SK-N-SH (cell line): ENCODE results near the gene LIN7C. TPM values are rescaled to one million over a fixed set of nuclear protein-coding genes. Genes with fewer than 3 reads are reported as not detected.

Source experiments
- CTCF ChIA-PET: fragments of 300-600, 350-600 bp; formaldehyde crosslinking; extraction: SDS; loops from one replicate; lab custom pipeline; 2021; lab: Yijun Ruan, JAX
- POLR2A ChIA-PET: fragments of 350-600 bp; sonication (Branson Sonifier 250); formaldehyde crosslinking; extraction: SDS; loops from one replicate; lab custom pipeline; 2020; ENCODE audit warnings: antibody characterized with exemption, inconsistent platforms; lab: Yijun Ruan, JAX
- DNase-seq: peaks from one replicate; pipeline ENCODE4 v3.0.0; 2012
- H2AFZ ChIP-seq: fragments of 200-600 bp; sonication (generic); 2 replicates; pipeline ENCODE4 v1.8.1; 2016; ENCODE audit warnings: antibody characterized with exemption, mild to moderate bottlenecking, low read depth
- H3F3A ChIP-seq: fragments of 200-600 bp; sonication (generic); replicated peaks from 2 replicates; pipeline ENCODE3; 2016; ENCODE audit warnings: antibody characterized with exemption, mild to moderate bottlenecking; ENCODE audit not compliant: insufficient read depth
- H3K27ac ChIP-seq, 2 experiments: fragments of 200-500 bp in 1 of 2; fragments of 200-600 bp in 1 of 2; sonication (Bioruptor generic) in 1 of 2; sonication (generic), shearing (Covaris generic) in 1 of 2; 2 replicates each; pipeline versions ENCODE4 v1.5.1 to v1.6.1; 2014 to 2016; ENCODE audit warnings: low read depth in 2 of 2, inconsistent platforms in 1 of 2, low read length in 1 of 2, mild to moderate bottlenecking in 1 of 2, mixed read lengths in 1 of 2
- H3K27me3 ChIP-seq: fragments of 200-600 bp; sonication (generic), shearing (Covaris generic); 2 replicates; pipeline ENCODE4 v1.6.1; 2016; ENCODE audit warnings: mixed run types; ENCODE audit not compliant: insufficient read depth
- H3K36me3 ChIP-seq, 2 experiments: fragments of 200-500 bp in 1 of 2; fragments of 200-600 bp in 1 of 2; sonication (Bioruptor generic) in 1 of 2; sonication (generic) in 1 of 2; replicated peaks in 1 of 2; 2 replicates each; pipeline versions ENCODE3 to v1.5.1; 2014 to 2016; ENCODE audit warnings: low read length in 1 of 2, mild to moderate bottlenecking in 1 of 2; ENCODE audit not compliant: insufficient read depth in 2 of 2, control insufficient read depth in 1 of 2
- H3K4me1 ChIP-seq, 2 experiments: fragments of 200-500 bp in 1 of 2; fragments of 200-600 bp in 1 of 2; sonication (Bioruptor generic) in 1 of 2; sonication (generic), shearing (Covaris generic) in 1 of 2; 2 replicates each; pipeline versions ENCODE4 v1.5.1 to v1.6.1; 2014 to 2016; ENCODE audit warnings: low read depth in 1 of 2, low read length in 1 of 2, mixed run types in 1 of 2; ENCODE audit not compliant: insufficient read depth in 2 of 2, control insufficient read depth in 1 of 2
- H3K4me2 ChIP-seq: fragments of 200-600 bp; sonication (generic), shearing (Covaris generic); 2 replicates; pipeline ENCODE4 v1.6.1; 2017; ENCODE audit warnings: mixed run types
- H3K4me3 ChIP-seq, 2 experiments: fragments of 200-500 bp in 1 of 2; fragments of 200-600 bp in 1 of 2; sonication (Bioruptor generic) in 1 of 2; sonication (generic), shearing (Covaris generic) in 1 of 2; 2 replicates each; pipeline versions ENCODE4 v1.5.1 to v1.8.1; 2014 to 2016; ENCODE audit warnings: low read depth in 2 of 2, inconsistent platforms in 1 of 2, low read length in 1 of 2, mild to moderate bottlenecking in 1 of 2, mixed read lengths in 1 of 2, moderate library complexity in 1 of 2
- H3K79me2 ChIP-seq: fragments of 200-600 bp; sonication (generic); 2 replicates; pipeline ENCODE4 v1.8.1; 2017; ENCODE audit warnings: mild to moderate bottlenecking; ENCODE audit not compliant: insufficient read depth
- H3K9ac ChIP-seq: fragments of 200-600 bp; sonication (generic); 2 replicates; pipeline ENCODE4 v1.6.1; 2017; ENCODE audit warnings: mixed run types
- H3K9me2 ChIP-seq: fragments of 200-600 bp; sonication (generic); 2 replicates; pipeline ENCODE4 v1.6.1; 2017; ENCODE audit warnings: mixed run types
- H3K9me3 ChIP-seq: fragments of 200-600 bp; sonication (generic); 2 replicates; pipeline ENCODE4 v1.6.1; 2017; ENCODE audit warnings: mixed run types, mild to moderate bottlenecking, moderate library complexity
- H4K20me1 ChIP-seq: fragments of 200-600 bp; sonication (generic); 2 replicates; pipeline ENCODE4 v1.6.1; 2017; ENCODE audit warnings: mild to moderate bottlenecking, mixed run types; ENCODE audit not compliant: insufficient read depth
- CHD2 ChIP-seq: fragments of 150-350 bp; IDR thresholded peaks from 2 replicates; pipeline ENCODE4 v1.6.1; 2018; ENCODE audit warnings: low read length; ENCODE audit not compliant: partially characterized antibody
- ELF1 ChIP-seq: IDR thresholded peaks from 2 replicates; pipeline ENCODE4 v1.4.0; 2012
- EP300 ChIP-seq, 2 experiments: IDR thresholded peaks; 2 replicates each; pipeline versions ENCODE4 v1.4.0 to v1.6.1; 2012; ENCODE audit warnings: borderline replicate concordance in 1 of 2, low read depth in 1 of 2, low read length in 1 of 2
- EZH2phosphoT487 ChIP-seq: fragments of 200-600 bp; sonication (generic); IDR thresholded peaks from 2 replicates; pipeline ENCODE4 v1.6.1; 2017; ENCODE audit warnings: low read depth, mixed run types, mild to moderate bottlenecking, antibody characterized with exemption, moderate library complexity, borderline replicate concordance
- FOXJ3 ChIP-seq: sonication (generic); formaldehyde crosslinking; IDR thresholded peaks from 2 replicates; pipeline ENCODE4 v1.5.1; 2020; ENCODE audit warnings: mild to moderate bottlenecking, missing genetic modification reagents
- FOXM1 ChIP-seq: IDR thresholded peaks from 2 replicates; pipeline ENCODE4 v1.4.0; 2012; ENCODE audit warnings: low read depth, mild to moderate bottlenecking
- GABPA ChIP-seq: IDR thresholded peaks from 2 replicates; pipeline ENCODE4 v1.4.0; 2012; ENCODE audit warnings: low read depth, mild to moderate bottlenecking
- JUND ChIP-seq: IDR thresholded peaks from 2 replicates; pipeline ENCODE4 v1.4.0; 2012
- MXI1 ChIP-seq: IDR thresholded peaks from 2 replicates; pipeline ENCODE4 v1.6.1; 2012; ENCODE audit warnings: mild to moderate bottlenecking, low read depth, low read length, improper control_type of control experiment
- POLR2AphosphoS5 ChIP-seq: IDR thresholded peaks from 2 replicates; pipeline ENCODE4 v1.6.1; 2012; ENCODE audit warnings: low read depth, low read length
- RAD21 ChIP-seq: IDR thresholded peaks from 2 replicates; pipeline ENCODE4 v1.6.1; 2012; ENCODE audit warnings: mild to moderate bottlenecking, low read length
- RCOR1 ChIP-seq: fragments of 150-350 bp; IDR thresholded peaks from 2 replicates; pipeline ENCODE4 v1.6.1; 2017; ENCODE audit warnings: antibody characterized with exemption, low read length
- RFX5 ChIP-seq: IDR thresholded peaks from 2 replicates; pipeline ENCODE4 v1.6.1; 2012; ENCODE audit warnings: mild to moderate bottlenecking, improper control_type of control experiment, low read length
- SIN3A ChIP-seq: IDR thresholded peaks from 2 replicates; pipeline ENCODE4 v1.6.1; 2012; ENCODE audit warnings: low read depth, mild to moderate bottlenecking, low read length, moderate library complexity, borderline replicate concordance
- SMC3 ChIP-seq: IDR thresholded peaks from 2 replicates; pipeline ENCODE4 v1.6.1; 2012; ENCODE audit warnings: low read depth, low read length, improper control_type of control experiment
- TEAD4 ChIP-seq: IDR thresholded peaks from 2 replicates; pipeline ENCODE4 v1.4.0; 2012; ENCODE audit warnings: mild to moderate bottlenecking, borderline replicate concordance; ENCODE audit not compliant: insufficient read depth
- YY1 ChIP-seq: IDR thresholded peaks from 2 replicates; pipeline ENCODE4 v1.4.0; 2012; ENCODE audit warnings: low read depth, mild to moderate bottlenecking
- polyA plus RNA-seq, 3 experiments: library from polyadenylated mRNA; depleted of rRNA; stranded (reverse); fragments of >200 nt; gene quantifications; 2 replicates each; pipeline ENCODE4 v1.2.3, GENCODE V29; 2012
- TF ChIP-seq, protein P1 (sequence below): fragments of 150-350 bp; IDR thresholded peaks from 2 replicates; pipeline ENCODE4 v1.6.1; 2016; ENCODE audit warnings: mild to moderate bottlenecking, low read depth, low read length
- TF ChIP-seq, protein P2 (sequence below): IDR thresholded peaks from 2 replicates; pipeline ENCODE4 v1.4.0; 2012; ENCODE audit warnings: low read depth
- TF ChIP-seq, protein P3 (sequence below): fragments of 200-600 bp; sonication (generic); IDR thresholded peaks from 2 replicates; pipeline ENCODE4 v1.6.1; 2017; ENCODE audit warnings: antibody characterized with exemption, mild to moderate bottlenecking, moderate library complexity
- TF ChIP-seq, protein P4 (sequence below): IDR thresholded peaks from 2 replicates; pipeline ENCODE4; 2012

Gene LIN7C
- polyA plus RNA-seq, 1 of the 3 experiments (the other 2 are of a cell fraction) = 7.3 TPM

GRCh38 chr11:27497911-27498310 lies 8.7 kb downstream of the LIN7C start (continued):
- TF ChIP-seq, protein P1, sequence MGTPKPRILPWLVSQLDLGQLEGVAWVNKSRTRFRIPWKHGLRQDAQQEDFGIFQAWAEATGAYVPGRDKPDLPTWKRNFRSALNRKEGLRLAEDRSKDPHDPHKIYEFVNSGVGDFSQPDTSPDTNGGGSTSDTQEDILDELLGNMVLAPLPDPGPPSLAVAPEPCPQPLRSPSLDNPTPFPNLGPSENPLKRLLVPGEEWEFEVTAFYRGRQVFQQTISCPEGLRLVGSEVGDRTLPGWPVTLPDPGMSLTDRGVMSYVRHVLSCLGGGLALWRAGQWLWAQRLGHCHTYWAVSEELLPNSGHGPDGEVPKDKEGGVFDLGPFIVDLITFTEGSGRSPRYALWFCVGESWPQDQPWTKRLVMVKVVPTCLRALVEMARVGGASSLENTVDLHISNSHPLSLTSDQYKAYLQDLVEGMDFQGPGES = no peak
- TF ChIP-seq CHD2 (no peak), RAD21 (no peak)

DNA sequence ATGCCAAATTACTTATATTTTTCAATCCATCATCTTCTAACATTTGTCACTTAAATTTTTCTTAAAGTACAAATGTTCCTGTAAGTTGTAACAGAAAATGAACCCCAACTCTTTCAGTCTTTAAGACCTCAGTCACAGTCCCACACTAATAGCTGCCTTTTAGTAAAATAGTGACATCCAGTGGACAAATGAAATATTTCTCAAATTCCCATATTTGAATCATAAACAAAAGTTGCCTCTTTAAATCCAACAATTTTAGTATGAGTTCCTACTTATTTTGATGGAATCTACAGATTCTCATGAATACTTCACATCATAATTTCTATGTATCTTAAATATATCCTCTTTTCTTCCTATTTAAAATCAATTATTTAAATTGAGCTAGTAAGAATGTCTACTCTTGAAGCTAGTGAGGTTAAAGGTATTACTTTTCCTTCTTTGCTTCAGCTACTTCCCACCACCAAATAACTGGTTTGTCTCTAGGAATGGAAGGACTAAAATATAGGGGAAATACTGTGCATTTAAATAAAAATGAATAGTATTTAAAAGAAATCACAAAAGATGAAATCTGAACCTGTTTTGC lies 9.2 kb downstream of the LIN7C start:
- CTCF ChIA-PET = interaction anchor here (0.6 to 6.6 kb wide), 23 partner anchors 8 to 735 kb away, joined by 3 to 100 read pairs (median 3); partner anchors contain the start of gene LIN7C

More for the DNA sequence above, 9.2 kb downstream of the LIN7C start:
- no peak overlapping the region for H2AFZ ChIP-seq
- DNase-seq = peak; percentile 21
- no peaks in the 10 kb centered on the region for H4K20me1 ChIP-seq
- H3K9ac ChIP-seq = no peak overlapping the region
- POLR2A ChIA-PET = interaction anchor here (1.2 kb wide), 1 partner anchor 10 kb away, joined by 4 read pairs; no protein-coding TSS in a partner anchor
- H3F3A ChIP-seq = peaks cover 27% of the 10 kb centered on the region
- H3K27me3 ChIP-seq = no peaks in the 10 kb centered on the region
- no peak overlapping the region for H3K4me3 ChIP-seq
- no peak overlapping the region for H3K27ac ChIP-seq
- H3K36me3 ChIP-seq = peaks cover 75 to 80% of the 10 kb centered on the region in 2 experiments
- H3K4me1 ChIP-seq = peaks cover 0 to 12% of the 10 kb centered on the region in 2 experiments; a peak in 2 of 4 replicates
- no peaks in the 10 kb centered on the region for H3K9me2 ChIP-seq
- no peak for TF ChIP-seq TEAD4
- no peak for TF ChIP-seq EZH2phosphoT487
- TF ChIP-seq, protein P2, sequence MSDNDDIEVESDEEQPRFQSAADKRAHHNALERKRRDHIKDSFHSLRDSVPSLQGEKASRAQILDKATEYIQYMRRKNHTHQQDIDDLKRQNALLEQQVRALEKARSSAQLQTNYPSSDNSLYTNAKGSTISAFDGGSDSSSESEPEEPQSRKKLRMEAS = no peak
- no peak for TF ChIP-seq RCOR1
- TF ChIP-seq MXI1 = no peak
- TF ChIP-seq SMC3 = peak; percentile 29
- TF ChIP-seq, protein P3, sequence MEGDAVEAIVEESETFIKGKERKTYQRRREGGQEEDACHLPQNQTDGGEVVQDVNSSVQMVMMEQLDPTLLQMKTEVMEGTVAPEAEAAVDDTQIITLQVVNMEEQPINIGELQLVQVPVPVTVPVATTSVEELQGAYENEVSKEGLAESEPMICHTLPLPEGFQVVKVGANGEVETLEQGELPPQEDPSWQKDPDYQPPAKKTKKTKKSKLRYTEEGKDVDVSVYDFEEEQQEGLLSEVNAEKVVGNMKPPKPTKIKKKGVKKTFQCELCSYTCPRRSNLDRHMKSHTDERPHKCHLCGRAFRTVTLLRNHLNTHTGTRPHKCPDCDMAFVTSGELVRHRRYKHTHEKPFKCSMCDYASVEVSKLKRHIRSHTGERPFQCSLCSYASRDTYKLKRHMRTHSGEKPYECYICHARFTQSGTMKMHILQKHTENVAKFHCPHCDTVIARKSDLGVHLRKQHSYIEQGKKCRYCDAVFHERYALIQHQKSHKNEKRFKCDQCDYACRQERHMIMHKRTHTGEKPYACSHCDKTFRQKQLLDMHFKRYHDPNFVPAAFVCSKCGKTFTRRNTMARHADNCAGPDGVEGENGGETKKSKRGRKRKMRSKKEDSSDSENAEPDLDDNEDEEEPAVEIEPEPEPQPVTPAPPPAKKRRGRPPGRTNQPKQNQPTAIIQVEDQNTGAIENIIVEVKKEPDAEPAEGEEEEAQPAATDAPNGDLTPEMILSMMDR = peak; percentile 70
- no peak for TF ChIP-seq FOXM1
- TF ChIP-seq EP300 (IDR thresholded peaks at IDR 0.05; ENCODE audit: borderline replicate concordance in 1 of 2, low read depth in 1 of 2, low read length in 1 of 2) = no peak
- TF ChIP-seq, protein P4, sequence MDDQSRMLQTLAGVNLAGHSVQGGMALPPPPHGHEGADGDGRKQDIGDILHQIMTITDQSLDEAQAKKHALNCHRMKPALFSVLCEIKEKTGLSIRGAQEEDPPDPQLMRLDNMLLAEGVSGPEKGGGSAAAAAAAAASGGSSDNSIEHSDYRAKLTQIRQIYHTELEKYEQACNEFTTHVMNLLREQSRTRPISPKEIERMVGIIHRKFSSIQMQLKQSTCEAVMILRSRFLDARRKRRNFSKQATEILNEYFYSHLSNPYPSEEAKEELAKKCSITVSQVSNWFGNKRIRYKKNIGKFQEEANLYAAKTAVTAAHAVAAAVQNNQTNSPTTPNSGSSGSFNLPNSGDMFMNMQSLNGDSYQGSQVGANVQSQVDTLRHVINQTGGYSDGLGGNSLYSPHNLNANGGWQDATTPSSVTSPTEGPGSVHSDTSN = no peak
- TF ChIP-seq GABPA = no peak
- TF ChIP-seq JUND = no peak
- no peak for TF ChIP-seq YY1
- TF ChIP-seq ELF1 = no peak
- no peak for TF ChIP-seq CHD2
- peak; percentile 62 for TF ChIP-seq RAD21
- TF ChIP-seq FOXJ3 = no peak
- no peak for TF ChIP-seq POLR2AphosphoS5
- no peak for TF ChIP-seq SIN3A
- no peak for TF ChIP-seq RFX5
- H3K4me2 ChIP-seq = no peak overlapping the region
- H3K79me2 ChIP-seq = peaks cover 37% of the 10 kb centered on the region
- no peaks in the 10 kb centered on the region for H3K9me3 ChIP-seq
